Stimulated activated CD4-positive, alpha-beta T cell treated with anti-CD3 and anti-CD28 coated beads, Interleukin-12 subunit alpha, Interleukin-12 subunit beta, amount 100 ng/mL, for 48 hours (primary cell): ENCODE data around the gene PILRA.
"Not testable (repeated sequence)": the region's sequence is repeated elsewhere in the genome, so short reads cannot be mapped to it uniquely, and the experiment has no call there.

Experiments
- DNase-seq, 3 donors: peaks; one replicate each; pipeline ENCODE4 v3.0.0-alpha.2; 2020; ENCODE audit warnings: low read depth in 2 of 3, low spot score in 1 of 3

PILRA gene

GRCh38 chr7:100432621-100433275 is 59.5 kb downstream of the PILRA start:
- no peak for DNase-seq

GRCh38 chr7:100433276-100433591 is 59.9 kb downstream of the PILRA start:
- DNase-seq: no peak

- DNase-seq: no peak
Observed at GRCh38 chr7:100433592-100434296, 60.5 kb downstream of the PILRA start.

GRCh38 chr7:100434297-100435144 is 61.2 kb downstream of the PILRA start:
- DNase-seq: no peak

DNA sequence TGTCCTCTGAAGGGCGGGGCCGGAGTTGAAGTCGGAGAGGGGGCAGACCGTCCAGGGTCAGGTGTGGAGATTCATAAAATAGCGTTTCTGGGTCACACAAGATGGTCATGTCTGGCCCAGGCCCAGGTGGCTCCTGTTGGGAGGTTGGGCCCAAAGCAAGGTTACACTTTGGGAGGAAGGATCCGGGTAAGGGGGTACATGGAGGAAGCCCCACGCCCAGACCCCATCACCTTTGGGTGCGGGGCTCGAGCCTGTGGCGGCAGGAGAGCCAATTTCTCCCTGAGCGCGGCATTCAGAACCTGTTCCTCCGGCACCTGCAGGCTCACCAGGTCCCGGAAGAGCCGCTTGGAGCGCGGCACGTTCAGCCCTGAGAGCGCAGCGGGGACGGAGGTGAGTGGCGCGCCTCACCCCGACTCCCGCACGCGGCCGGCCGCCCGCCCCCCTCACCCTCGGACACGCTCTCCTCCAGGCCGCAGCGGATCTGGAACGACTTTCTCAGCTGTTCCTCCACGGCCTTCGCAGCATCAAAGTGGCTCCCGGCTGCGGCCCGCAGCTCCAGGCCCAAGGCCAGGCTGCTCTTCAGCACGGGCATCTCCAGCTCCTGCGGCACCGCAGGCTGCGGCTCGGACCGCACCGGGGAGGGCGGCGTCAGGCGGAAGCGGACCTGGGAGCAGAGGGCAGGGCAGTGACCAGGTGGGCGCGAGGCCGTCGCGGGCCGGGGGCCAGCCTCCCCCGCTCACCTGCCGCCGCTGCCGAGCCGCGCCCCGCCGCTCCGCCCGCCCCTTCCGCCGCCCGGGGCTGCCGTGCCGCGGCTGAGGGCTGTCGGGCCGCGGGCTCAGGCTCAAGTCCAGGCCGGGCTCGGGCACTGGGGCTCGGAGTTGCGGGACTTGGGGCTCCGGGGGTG is 62.4 kb downstream of the PILRA start:
- peak in 1 of 3 donors; percentile 26 for DNase-seq

GRCh38 chr7:100437150-100438100 is 64.1 kb downstream of the PILRA start:
- DNase-seq: no peak

DNA sequence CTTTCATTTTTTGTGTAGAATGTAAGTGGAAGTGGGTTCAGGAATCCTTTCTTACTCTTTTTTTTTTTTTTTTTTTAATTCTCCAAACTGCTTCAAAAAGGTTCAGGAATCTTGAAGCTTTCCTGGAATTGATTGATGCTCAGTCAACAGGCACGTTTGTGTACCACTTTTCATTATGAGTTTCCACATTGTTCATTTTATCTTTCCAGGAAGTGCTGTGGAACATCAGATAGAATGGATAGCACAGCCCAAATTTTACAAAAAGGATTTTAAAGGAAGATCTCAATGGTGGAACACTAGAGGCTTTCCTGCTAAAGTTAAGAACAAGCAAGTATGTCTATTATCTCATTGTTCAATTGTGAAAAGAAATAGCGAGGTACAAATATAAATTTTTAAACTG is 64.9 kb downstream of the PILRA start:
- DNase-seq: no peak

DNA sequence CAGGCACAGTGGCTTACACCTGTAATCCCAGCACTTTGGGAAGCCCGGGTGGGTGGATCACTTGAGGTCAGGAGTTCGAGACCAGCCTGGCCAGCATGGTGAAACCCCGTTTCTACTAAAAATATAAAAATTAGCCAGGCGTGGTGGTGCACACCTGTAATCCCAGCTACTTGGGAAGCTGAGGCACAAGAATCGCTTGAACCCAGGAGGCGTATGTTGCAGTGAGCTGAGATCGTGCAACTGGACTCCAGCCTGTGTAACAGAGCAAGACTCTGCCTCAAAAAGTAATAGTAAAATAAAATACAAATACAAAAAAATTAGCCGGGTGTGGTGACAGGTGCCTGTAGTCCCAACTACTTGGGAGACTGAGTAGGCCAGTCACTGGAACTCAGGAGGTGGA is 65.4 kb downstream of the PILRA start:
- DNase-seq: not testable (repeated sequence)

GRCh38 chr7:100439244-100439643 is 66.0 kb downstream of the PILRA start:
- not testable (repeated sequence) for DNase-seq

GRCh38 chr7:100441641-100442535 is 68.6 kb downstream of the PILRA start:
- no peak for DNase-seq

GRCh38 chr7:100443096-100443840 is 70.0 kb downstream of the PILRA start:
- no peak for DNase-seq

DNA sequence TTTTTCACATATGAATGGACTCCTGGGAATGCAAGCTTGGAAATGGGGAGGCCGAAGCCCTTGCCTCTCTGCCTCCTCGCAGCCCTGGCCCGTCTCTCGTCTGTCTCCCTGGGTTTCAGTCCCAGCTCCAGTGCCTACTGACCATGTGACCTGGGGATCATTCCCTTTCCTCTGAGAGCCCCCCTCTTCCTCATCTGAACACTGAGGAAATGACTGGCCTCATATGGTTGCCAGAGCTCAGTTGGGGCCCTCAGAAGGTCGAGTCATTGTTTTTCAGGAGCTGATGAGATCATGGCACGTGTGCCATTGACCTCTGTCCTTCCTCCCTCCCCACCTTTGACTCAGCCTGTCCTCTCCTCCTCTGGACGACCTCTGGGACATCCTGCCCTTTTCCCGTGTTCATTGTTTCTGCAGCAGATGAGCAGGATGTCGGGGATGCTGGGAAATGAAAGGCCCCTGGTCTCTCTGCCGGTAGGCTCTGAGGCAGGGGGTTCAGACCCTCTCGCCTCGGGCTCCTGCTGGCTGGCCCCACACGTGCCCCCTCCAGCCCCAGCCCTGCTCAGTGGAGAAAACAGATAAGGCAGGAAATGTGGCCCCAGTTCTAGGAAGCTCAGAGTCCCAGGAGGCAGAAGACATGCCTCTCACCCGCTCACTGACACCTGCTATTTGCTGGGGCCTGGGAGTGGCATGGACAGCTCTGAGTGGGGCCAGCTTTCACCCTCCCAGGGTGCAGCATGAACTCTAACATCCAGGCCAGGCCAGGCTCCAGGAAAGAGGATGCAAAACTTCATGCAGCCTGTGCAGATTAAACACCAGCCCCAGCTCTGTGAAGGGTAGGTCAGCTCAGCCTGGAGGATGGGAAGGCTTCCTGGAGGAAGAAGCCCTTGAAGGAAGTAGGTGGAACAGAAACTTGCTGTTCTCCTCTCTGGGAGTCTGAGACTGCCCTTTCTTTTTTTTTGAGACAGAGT is 71.3 kb downstream of the PILRA start:
- no peak for DNase-seq

DNA sequence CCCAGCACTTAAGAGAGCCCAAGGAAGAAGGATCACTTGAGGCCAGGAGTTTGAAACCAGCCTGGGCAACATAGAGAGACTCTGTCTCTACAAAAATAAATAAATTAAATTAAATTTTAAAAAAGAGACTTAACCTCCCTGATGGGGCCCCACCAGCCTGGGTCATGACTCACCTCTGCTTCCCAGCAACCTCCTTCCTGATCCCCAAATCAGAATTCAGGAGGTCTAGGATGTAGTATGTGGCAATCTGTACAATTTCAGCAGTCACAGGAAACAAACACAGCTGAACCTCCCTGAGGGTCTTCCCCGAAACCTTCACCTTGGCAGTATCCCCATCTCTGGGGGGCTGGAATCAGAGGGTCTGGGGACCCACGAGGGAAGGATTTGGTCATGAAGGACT is 72.8 kb downstream of the PILRA start:
- DNase-seq: no peak

DNA sequence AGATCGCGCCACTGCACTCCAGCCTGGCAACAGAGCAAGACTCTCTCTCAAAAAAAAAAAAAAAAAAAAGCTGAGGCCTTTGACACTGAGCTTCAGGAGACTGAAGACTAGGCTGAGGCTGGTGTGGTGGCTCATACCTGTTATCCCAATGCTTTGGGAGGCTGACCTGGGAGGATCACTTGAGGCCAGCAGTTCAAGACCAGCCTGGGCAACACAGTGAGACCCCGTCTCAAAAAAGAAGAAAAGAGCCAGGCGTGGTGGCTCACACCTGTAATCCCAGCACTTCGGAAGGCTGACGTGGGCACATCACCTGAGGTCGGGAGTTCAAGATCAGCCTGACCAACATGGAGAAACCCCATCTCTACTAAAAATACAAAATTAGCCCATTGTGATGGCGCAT is 74.1 kb downstream of the PILRA start:
- DNase-seq: not testable (repeated sequence)

DNA sequence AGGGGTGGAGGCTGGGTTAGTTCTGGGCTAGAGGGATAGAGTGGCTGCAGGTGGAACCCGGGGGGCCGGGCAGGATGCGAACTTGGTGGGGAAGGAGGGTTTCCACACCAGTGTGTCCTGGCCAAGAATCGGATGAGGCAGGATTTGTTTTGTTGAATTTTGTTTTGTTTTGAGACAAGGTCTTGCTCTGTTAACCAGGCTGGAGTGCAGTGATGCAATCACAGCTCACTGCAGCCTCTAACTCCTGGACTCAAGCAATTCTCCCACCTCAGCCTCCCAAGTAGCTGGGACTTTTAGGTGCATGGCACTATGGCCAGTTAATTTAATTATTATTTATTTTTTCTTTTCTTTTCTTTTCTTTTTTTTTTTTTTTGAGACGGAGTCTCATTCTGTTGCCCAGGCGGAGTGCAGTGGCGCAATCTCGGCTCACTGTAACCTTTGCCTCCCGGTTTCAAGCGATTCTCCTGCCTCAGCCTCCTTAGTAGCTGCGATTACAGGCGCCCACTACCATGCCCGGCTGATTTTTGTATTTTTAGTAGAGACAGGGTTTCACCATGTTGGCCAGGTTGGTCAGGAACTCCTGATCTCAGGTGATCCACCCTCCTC is 76.0 kb downstream of the PILRA start:
- DNase-seq: no peak
